ENCODE measurements around the gene LPIN2. TPM values are rescaled to one million over a fixed set of nuclear protein-coding genes. Genes with fewer than 3 reads are reported as not detected.
"Not testable (repeated sequence)": the region's sequence is repeated elsewhere in the genome, so short reads cannot be mapped to it uniquely, and the experiment has no call there.

The LPIN2 gene
- total RNA-seq, 1 experiment from 2014 or later: 13.1 TPM

DNA sequence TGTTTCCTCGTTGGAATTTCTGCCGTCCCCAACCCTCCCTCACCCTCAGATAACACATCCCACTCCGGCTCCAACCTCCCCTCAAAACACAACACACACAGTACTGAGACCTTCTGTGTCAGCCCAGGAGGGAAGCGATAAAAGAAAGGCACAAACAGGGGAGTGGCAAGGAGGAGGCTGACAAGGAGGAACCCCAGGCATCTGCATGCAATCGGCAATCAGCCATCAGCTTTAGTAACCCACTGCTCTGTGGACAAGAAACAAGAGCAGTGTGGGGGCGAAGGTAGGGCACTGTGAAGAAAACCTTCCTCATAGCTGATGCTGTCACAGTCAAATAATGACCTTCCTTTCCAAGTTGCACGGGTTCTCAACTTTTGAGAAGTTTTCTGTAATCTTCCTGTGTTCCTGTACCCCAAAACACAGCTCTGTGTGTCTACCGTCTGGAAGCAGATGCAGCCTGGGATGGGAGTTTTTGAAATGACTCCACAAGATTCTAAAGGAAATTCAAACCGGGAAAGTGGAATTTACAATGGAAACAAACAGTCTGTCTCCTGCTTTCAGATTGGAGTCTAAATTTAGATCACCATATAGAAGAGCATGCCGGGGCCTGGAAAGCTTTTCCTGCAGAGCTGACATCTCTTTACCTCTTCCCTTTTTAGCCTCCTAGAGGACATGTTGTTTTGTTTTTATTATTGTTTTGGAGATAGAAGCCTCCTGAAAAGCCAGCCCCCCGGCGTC is 16.4 kb upstream of the LPIN2 start:
- no TSS peak for BruUV-seq (replicated peaks)
- no peak overlapping the region for H3K4me3 Mint-ChIP-seq (ENCODE audit: unreplicated experiment)
- no peaks in the 10 kb centered on the region for H3K4me1 Mint-ChIP-seq (ENCODE audit: insufficient read depth, unreplicated experiment)
- no peaks in the 10 kb centered on the region for H3K27me3 Mint-ChIP-seq (ENCODE audit: insufficient read depth, unreplicated experiment)
- no peak overlapping the region for H3K27ac Mint-ChIP-seq (ENCODE audit: low read depth, unreplicated experiment)
- TF ChIP-seq, protein P1, sequence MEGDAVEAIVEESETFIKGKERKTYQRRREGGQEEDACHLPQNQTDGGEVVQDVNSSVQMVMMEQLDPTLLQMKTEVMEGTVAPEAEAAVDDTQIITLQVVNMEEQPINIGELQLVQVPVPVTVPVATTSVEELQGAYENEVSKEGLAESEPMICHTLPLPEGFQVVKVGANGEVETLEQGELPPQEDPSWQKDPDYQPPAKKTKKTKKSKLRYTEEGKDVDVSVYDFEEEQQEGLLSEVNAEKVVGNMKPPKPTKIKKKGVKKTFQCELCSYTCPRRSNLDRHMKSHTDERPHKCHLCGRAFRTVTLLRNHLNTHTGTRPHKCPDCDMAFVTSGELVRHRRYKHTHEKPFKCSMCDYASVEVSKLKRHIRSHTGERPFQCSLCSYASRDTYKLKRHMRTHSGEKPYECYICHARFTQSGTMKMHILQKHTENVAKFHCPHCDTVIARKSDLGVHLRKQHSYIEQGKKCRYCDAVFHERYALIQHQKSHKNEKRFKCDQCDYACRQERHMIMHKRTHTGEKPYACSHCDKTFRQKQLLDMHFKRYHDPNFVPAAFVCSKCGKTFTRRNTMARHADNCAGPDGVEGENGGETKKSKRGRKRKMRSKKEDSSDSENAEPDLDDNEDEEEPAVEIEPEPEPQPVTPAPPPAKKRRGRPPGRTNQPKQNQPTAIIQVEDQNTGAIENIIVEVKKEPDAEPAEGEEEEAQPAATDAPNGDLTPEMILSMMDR (IDR thresholded peaks at IDR 0.05; ENCODE audit: unreplicated experiment): no peak
- H3K9me3 Mint-ChIP-seq (ENCODE audit: unreplicated experiment): no peaks in the 10 kb centered on the region
- DNase-seq (ENCODE audit: unreplicated experiment): no peak
- intact Hi-C loops (cut with micrococcal nuclease): no loop called here
- no peaks in the 10 kb centered on the region for H3K36me3 Mint-ChIP-seq (ENCODE audit: insufficient read depth, unreplicated experiment)
- ChIA-PET POLR2A (no interaction called here), CTCF (interaction anchor here (0.6 to 0.9 kb wide), 3 partner anchors 34 to 86 kb away, joined by 3 to 4 read pairs (median 4); no protein-coding TSS in a partner anchor)

- CTCF ChIA-PET: interaction anchor here (0.6 kb wide), 1 partner anchor 201 kb away, joined by 3 read pairs; no protein-coding TSS in a partner anchor
Observed at GRCh38 chr18:3028115-3028514, 15.2 kb upstream of the LPIN2 start.

GRCh38 chr18:3027370-3027891 is 14.5 kb upstream of the LPIN2 start:
- Mint-ChIP-seq H3K9me3 (ENCODE audit: unreplicated experiment) (no peaks in the 10 kb centered on the region), H3K36me3 (ENCODE audit: insufficient read depth, unreplicated experiment) (no peaks in the 10 kb centered on the region), H3K27me3 (ENCODE audit: insufficient read depth, unreplicated experiment) (no peaks in the 10 kb centered on the region), H3K27ac (ENCODE audit: low read depth, unreplicated experiment) (no peak overlapping the region), H3K4me3 (ENCODE audit: unreplicated experiment) (no peak overlapping the region), H3K4me1 (ENCODE audit: insufficient read depth, unreplicated experiment) (no peaks in the 10 kb centered on the region)
- ChIA-PET POLR2A (no interaction called here), CTCF (no interaction called here)
- intact Hi-C loops (cut with micrococcal nuclease): no loop called here
- TF ChIP-seq, protein P1 (IDR thresholded peaks at IDR 0.05; ENCODE audit: unreplicated experiment): no peak
- DNase-seq (ENCODE audit: unreplicated experiment): no peak
- BruUV-seq (replicated peaks): no TSS peak

More at GRCh38 chr18:3028115-3028514, 15.2 kb upstream of the LPIN2 start:
- POLR2A ChIA-PET: interaction anchor here (0.6 kb wide), 1 partner anchor 26 kb away, joined by 3 read pairs; no protein-coding TSS in a partner anchor
- H3K4me3 Mint-ChIP-seq (ENCODE audit: unreplicated experiment); H3K27ac Mint-ChIP-seq (ENCODE audit: low read depth, unreplicated experiment); H3K36me3 Mint-ChIP-seq (ENCODE audit: insufficient read depth, unreplicated experiment); H3K9me3 Mint-ChIP-seq (ENCODE audit: unreplicated experiment); H3K4me1 Mint-ChIP-seq (ENCODE audit: insufficient read depth, unreplicated experiment); intact Hi-C loops (cut with micrococcal nuclease); DNase-seq (ENCODE audit: unreplicated experiment); H3K27me3 Mint-ChIP-seq (ENCODE audit: insufficient read depth, unreplicated experiment); BruUV-seq (replicated peaks): not testable (repeated sequence)

GRCh38 chr18:3025544-3025943 is 12.6 kb upstream of the LPIN2 start:
- TF ChIP-seq, protein P1 (IDR thresholded peaks at IDR 0.05; ENCODE audit: unreplicated experiment): no peak
- Mint-ChIP-seq H3K27me3 (ENCODE audit: insufficient read depth, unreplicated experiment) (no peaks in the 10 kb centered on the region), H3K27ac (ENCODE audit: low read depth, unreplicated experiment) (no peak overlapping the region), H3K4me3 (ENCODE audit: unreplicated experiment) (no peak overlapping the region), H3K4me1 (ENCODE audit: insufficient read depth, unreplicated experiment) (no peaks in the 10 kb centered on the region), H3K9me3 (ENCODE audit: unreplicated experiment) (no peaks in the 10 kb centered on the region), H3K36me3 (ENCODE audit: insufficient read depth, unreplicated experiment) (no peaks in the 10 kb centered on the region)
- POLR2A ChIA-PET: no interaction called here
- no peak for DNase-seq (ENCODE audit: unreplicated experiment)
- CTCF ChIA-PET: interaction anchor here (0.9 kb wide), 1 partner anchor 21 kb away, joined by 3 read pairs; no protein-coding TSS in a partner anchor
- intact Hi-C loops (cut with micrococcal nuclease): no loop called here
- no TSS peak for BruUV-seq (replicated peaks)

DNA sequence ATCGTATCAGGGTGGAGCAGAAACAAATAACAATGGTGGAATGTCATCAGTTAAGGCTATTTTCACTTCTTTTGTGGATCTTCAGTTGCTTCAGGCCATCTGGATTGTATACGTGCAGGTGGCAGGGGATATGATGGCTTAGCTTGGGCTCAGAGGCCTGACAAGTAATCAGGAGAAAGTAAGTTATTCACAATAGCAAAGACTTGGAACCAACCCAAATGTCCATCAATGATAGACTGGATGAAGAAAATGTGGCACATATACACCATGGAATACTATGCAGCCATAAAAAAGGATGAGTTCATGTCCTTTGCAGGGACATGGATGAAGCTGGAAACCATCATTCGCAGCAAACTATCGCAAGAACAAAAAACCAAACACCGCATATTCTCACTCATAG is 10.7 kb upstream of the LPIN2 start:
- H3K27me3 Mint-ChIP-seq (ENCODE audit: insufficient read depth, unreplicated experiment); H3K27ac Mint-ChIP-seq (ENCODE audit: low read depth, unreplicated experiment); H3K4me3 Mint-ChIP-seq (ENCODE audit: unreplicated experiment); BruUV-seq (replicated peaks); H3K9me3 Mint-ChIP-seq (ENCODE audit: unreplicated experiment); intact Hi-C loops (cut with micrococcal nuclease); POLR2A ChIA-PET; H3K36me3 Mint-ChIP-seq (ENCODE audit: insufficient read depth, unreplicated experiment); DNase-seq (ENCODE audit: unreplicated experiment); H3K4me1 Mint-ChIP-seq (ENCODE audit: insufficient read depth, unreplicated experiment): not testable (repeated sequence)
- CTCF ChIA-PET: interaction anchor here (1.3 kb wide), 1 partner anchor 8 kb away, joined by 3 read pairs; no protein-coding TSS in a partner anchor
